HepG2 (cell line): Measurements from ENCODE around the gene CDT1. TPM values are rescaled to one million over a fixed set of nuclear protein-coding genes. Genes with fewer than 3 reads are reported as not detected.
A peak's percentile ranks its signal among the peaks of the same experiment; 100 is the strongest.

ENCODE experiments used
- CEBPB ChIP-seq: IDR thresholded peaks from 2 replicates; pipeline ENCODE4 v1.6.1; 2011; ENCODE audit warnings: low read depth, low read length, improper control_type of control experiment, borderline replicate concordance
- DPF2 ChIP-seq: sonication (generic); formaldehyde crosslinking; IDR thresholded peaks from 2 replicates; pipeline ENCODE4 v1.4.0; 2020; ENCODE audit warnings: mild to moderate bottlenecking, low read depth, missing genetic modification reagents, borderline replicate concordance
- FOSL1 ChIP-seq: sonication (generic); formaldehyde crosslinking; IDR thresholded peaks from 2 replicates; pipeline ENCODE4 v1.9.0; 2021; ENCODE audit warnings: missing genetic modification reagents, borderline replicate concordance
- IRF9 ChIP-seq: sonication (generic); formaldehyde crosslinking; IDR thresholded peaks from 2 replicates; pipeline ENCODE4 v1.8.0; 2022; ENCODE audit warnings: missing genetic modification reagents, mild to moderate bottlenecking, borderline replicate concordance
- JUND ChIP-seq: sonication (generic); formaldehyde crosslinking; IDR thresholded peaks from 2 replicates; pipeline ENCODE4 v1.8.0; 2022; ENCODE audit warnings: mild to moderate bottlenecking, missing genetic modification reagents
- MAFK ChIP-seq, 2 experiments: IDR thresholded peaks in 1 of 2; conservative IDR thresholded peaks in 1 of 2; 2 replicates each; pipeline ENCODE4 v1.6.1; 2011; ENCODE audit warnings: improper control_type of control experiment in 2 of 2, low read length in 2 of 2
- NFYB ChIP-seq: sonication (generic); formaldehyde crosslinking; IDR thresholded peaks from 2 replicates; pipeline ENCODE4 v1.4.0; 2020; ENCODE audit warnings: missing genetic modification reagents
- RBAK ChIP-seq: sonication (generic); formaldehyde crosslinking; IDR thresholded peaks from 2 replicates; pipeline ENCODE4 v1.5.1; 2020; ENCODE audit warnings: mild to moderate bottlenecking, missing genetic modification reagents
- RFXANK ChIP-seq: IDR thresholded peaks from 2 replicates; pipeline ENCODE4 v1.6.1; 2016
- SALL1 ChIP-seq: sonication (generic); formaldehyde crosslinking; IDR thresholded peaks from 2 replicates; pipeline ENCODE4 v1.8.0; 2022; ENCODE audit warnings: mild to moderate bottlenecking, missing genetic modification reagents
- SOX5 ChIP-seq: IDR thresholded peaks from 2 replicates; pipeline ENCODE4 v1.6.1; 2016; ENCODE audit warnings: borderline replicate concordance
- TGIF2 ChIP-seq: IDR thresholded peaks from 2 replicates; pipeline ENCODE4 v1.6.1; 2016; ENCODE audit warnings: control low read depth, missing compliant biosample characterization
- ZBTB21 ChIP-seq: sonication (generic); formaldehyde crosslinking; IDR thresholded peaks from 2 replicates; pipeline ENCODE4 v1.4.0; 2020; ENCODE audit warnings: missing genetic modification reagents
- ZC3H4 ChIP-seq: sonication (generic); formaldehyde crosslinking; IDR thresholded peaks from 2 replicates; pipeline ENCODE4 v1.4.0; 2020; ENCODE audit warnings: missing genetic modification reagents, borderline replicate concordance
- ZNF138 ChIP-seq: sonication (generic); formaldehyde crosslinking; IDR thresholded peaks from 2 replicates; pipeline ENCODE4 v1.5.0; 2020; ENCODE audit warnings: mild to moderate bottlenecking, low read depth, missing genetic modification reagents
- ZNF225 ChIP-seq: sonication (generic); formaldehyde crosslinking; IDR thresholded peaks from 2 replicates; pipeline ENCODE4 v1.4.0; 2020; ENCODE audit warnings: mild to moderate bottlenecking, missing genetic modification reagents
- ZNF256 ChIP-seq: sonication (generic); formaldehyde crosslinking; conservative IDR thresholded peaks from 2 replicates; pipeline ENCODE4 v1.4.0; 2020; ENCODE audit warnings: missing genetic modification reagents
- ZNF34 ChIP-seq: sonication (generic); formaldehyde crosslinking; IDR thresholded peaks from 2 replicates; pipeline ENCODE4 v1.4.0; 2020; ENCODE audit warnings: mild to moderate bottlenecking, missing genetic modification reagents, borderline replicate concordance
- ZNF577 ChIP-seq: sonication (generic); formaldehyde crosslinking; IDR thresholded peaks from 2 replicates; pipeline ENCODE4 v1.4.0; 2020; ENCODE audit warnings: mild to moderate bottlenecking, low read depth, missing genetic modification reagents, borderline replicate concordance
- ZNF597 ChIP-seq: sonication (generic); formaldehyde crosslinking; IDR thresholded peaks from 2 replicates; pipeline ENCODE4 v1.5.0; 2020; ENCODE audit warnings: missing genetic modification reagents
- ZNF670 ChIP-seq: sonication (generic); formaldehyde crosslinking; IDR thresholded peaks from 2 replicates; pipeline ENCODE4 v1.8.0; 2022; ENCODE audit warnings: mild to moderate bottlenecking, missing genetic modification reagents, borderline replicate concordance
- ZNF678 ChIP-seq: sonication (generic); formaldehyde crosslinking; IDR thresholded peaks from 2 replicates; pipeline ENCODE4 v1.4.0; 2020; ENCODE audit warnings: mild to moderate bottlenecking, missing genetic modification reagents
- ZNF709 ChIP-seq: sonication (generic); formaldehyde crosslinking; IDR thresholded peaks from 2 replicates; pipeline ENCODE4 v1.5.0; 2020; ENCODE audit warnings: mild to moderate bottlenecking, missing genetic modification reagents
- ZNF724P ChIP-seq: sonication (generic); formaldehyde crosslinking; IDR thresholded peaks from 2 replicates; pipeline ENCODE4 v1.8.0; 2022; ENCODE audit warnings: missing genetic modification reagents, borderline replicate concordance
- polyA plus RNA-seq, 8 experiments: library from polyadenylated mRNA; depleted of rRNA in 3 of 8; stranded (reverse) in 7 of 8; unstranded in 1 of 8; fragments of >200 nt; fragmentation: Illumina TruSeq in 4 of 8; extraction: Trizol in 4 of 8; gene quantifications; 2 replicates each; pipeline versions ENCODE4 v1.2.1 to v1.2.3, GENCODE V29; 2011 to 2016; ENCODE audit warnings: low read depth in 4 of 8, missing spikeins in 1 of 8, mixed read lengths in 1 of 8; ENCODE audit not compliant: insufficient read depth in 1 of 8
- total RNA-seq, 5 experiments: library from RNA; depleted of rRNA; stranded (reverse); fragments of >200 nt; fragmentation: Illumina TruSeq; extraction: Trizol; gene quantifications; 2 replicates each; pipeline ENCODE4 v1.2.3, GENCODE V29; 2016; ENCODE audit warnings: low read depth in 1 of 5
- TF ChIP-seq, protein P1 (sequence below): sonication (generic); formaldehyde crosslinking; IDR thresholded peaks from 2 replicates; pipeline ENCODE4 v1.4.0; 2020; ENCODE audit warnings: mild to moderate bottlenecking, missing genetic modification reagents
- TF ChIP-seq, protein P2 (sequence below): IDR thresholded peaks from 2 replicates; pipeline ENCODE4 v1.6.1; 2016; ENCODE audit warnings: low read depth, control low read depth

The CDT1 gene
- total and polyA plus RNA-seq, 2 of the 13 experiments (the other 11 are each of a cell fraction or from before 2014, with no cell fraction given): 23.1 to 23.8 TPM

GRCh38 chr16:88811769-88812512, 8.4 kb downstream of the CDT1 start, which contains the start of gene APRT (continued):
- TF ChIP-seq ZNF225 (CRISPR knock-in tag) (no peak; the same call in 1 of the 2 replicates), RBAK (CRISPR knock-in tag) (no peak), ZNF670 (CRISPR knock-in tag) (peak; percentile 90; the same call in 1 of the 2 replicates), SALL1 (CRISPR knock-in tag) (peak; percentile 73), ZBTB21 (CRISPR knock-in tag) (no peak), ZNF256 (CRISPR knock-in tag) (no peak; the same call in 1 of the 2 replicates), ZC3H4 (CRISPR knock-in tag) (no peak), ZNF597 (CRISPR knock-in tag) (no peak), ZNF724P (CRISPR knock-in tag) (peak; percentile 36; the same call in 1 of the 2 replicates), SOX5 (CRISPR knock-in tag) (peak; percentile 42; the same call in 1 of the 2 replicates), TGIF2 (0 out of 2 replicates have a peak, but pooled peaks have one; percentile 8), NFYB (CRISPR knock-in tag) (peak; percentile 10; the same call in 1 of the 2 replicates), ZNF34 (peak; percentile 76; the same call in 1 of the 2 replicates), ZNF577 (CRISPR knock-in tag) (no peak), ZNF709 (peak; percentile 7), ZNF138 (peak; percentile 53; the same call in 1 of the 2 replicates), IRF9 (CRISPR knock-in tag) (peak; percentile 91; the same call in 1 of the 2 replicates), DPF2 (CRISPR knock-in tag) (no peak; the same call in 1 of the 2 replicates), CEBPB (no peak), MAFK (conservative IDR thresholded peaks at IDR 0.05 in 1 of 2, IDR thresholded peaks at IDR 0.05 in 1 of 2; ENCODE audit: low read length in 2 of 2) (peak in 1 of 2 experiments; percentile 38; a peak in 2 of 4 replicates), JUND (CRISPR knock-in tag) (peak; percentile 49; the same call in 1 of the 2 replicates), RFXANK (CRISPR knock-in tag) (peak; percentile 40; the same call in 1 of the 2 replicates), ZNF678 (CRISPR knock-in tag) (peak; percentile 96), FOSL1 (CRISPR knock-in tag) (no peak)
- TF ChIP-seq, protein P1, sequence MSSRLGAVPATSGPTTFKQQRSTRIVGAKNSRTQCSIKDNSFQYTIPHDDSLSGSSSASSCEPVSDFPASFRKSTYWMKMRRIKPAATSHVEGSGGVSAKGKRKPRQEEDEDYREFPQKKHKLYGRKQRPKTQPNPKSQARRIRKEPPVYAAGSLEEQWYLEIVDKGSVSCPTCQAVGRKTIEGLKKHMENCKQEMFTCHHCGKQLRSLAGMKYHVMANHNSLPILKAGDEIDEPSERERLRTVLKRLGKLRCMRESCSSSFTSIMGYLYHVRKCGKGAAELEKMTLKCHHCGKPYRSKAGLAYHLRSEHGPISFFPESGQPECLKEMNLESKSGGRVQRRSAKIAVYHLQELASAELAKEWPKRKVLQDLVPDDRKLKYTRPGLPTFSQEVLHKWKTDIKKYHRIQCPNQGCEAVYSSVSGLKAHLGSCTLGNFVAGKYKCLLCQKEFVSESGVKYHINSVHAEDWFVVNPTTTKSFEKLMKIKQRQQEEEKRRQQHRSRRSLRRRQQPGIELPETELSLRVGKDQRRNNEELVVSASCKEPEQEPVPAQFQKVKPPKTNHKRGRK (CRISPR knock-in tag): no peak
- TF ChIP-seq, protein P2, sequence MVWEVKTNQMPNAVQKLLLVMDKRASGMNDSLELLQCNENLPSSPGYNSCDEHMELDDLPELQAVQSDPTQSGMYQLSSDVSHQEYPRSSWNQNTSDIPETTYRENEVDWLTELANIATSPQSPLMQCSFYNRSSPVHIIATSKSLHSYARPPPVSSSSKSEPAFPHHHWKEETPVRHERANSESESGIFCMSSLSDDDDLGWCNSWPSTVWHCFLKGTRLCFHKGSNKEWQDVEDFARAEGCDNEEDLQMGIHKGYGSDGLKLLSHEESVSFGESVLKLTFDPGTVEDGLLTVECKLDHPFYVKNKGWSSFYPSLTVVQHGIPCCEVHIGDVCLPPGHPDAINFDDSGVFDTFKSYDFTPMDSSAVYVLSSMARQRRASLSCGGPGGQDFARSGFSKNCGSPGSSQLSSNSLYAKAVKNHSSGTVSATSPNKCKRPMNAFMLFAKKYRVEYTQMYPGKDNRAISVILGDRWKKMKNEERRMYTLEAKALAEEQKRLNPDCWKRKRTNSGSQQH (CRISPR knock-in tag): 0 out of 2 replicates have a peak, but pooled peaks have one; percentile 9
